ENCODE results near the gene ODAPH.

DNA sequence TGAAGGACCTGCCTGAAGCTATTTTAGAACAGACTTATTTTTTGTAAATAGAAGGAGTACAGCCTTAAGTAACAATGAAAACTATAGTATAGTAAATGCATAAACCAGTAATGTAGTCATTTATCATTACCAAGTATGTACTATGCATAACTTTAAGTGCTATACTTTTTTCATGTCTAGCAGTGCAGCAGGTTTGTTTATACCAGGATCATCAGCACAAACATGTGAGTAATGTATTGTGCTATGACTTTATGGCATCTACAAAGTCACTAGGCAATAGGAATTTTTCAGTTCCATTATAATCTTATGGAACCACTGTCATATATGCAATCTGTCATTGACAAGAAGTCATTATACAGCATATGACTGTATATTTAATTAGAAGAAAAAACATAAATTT is 3.4 kb upstream of the ODAPH start:
- TF ChIP-seq, protein P1, sequence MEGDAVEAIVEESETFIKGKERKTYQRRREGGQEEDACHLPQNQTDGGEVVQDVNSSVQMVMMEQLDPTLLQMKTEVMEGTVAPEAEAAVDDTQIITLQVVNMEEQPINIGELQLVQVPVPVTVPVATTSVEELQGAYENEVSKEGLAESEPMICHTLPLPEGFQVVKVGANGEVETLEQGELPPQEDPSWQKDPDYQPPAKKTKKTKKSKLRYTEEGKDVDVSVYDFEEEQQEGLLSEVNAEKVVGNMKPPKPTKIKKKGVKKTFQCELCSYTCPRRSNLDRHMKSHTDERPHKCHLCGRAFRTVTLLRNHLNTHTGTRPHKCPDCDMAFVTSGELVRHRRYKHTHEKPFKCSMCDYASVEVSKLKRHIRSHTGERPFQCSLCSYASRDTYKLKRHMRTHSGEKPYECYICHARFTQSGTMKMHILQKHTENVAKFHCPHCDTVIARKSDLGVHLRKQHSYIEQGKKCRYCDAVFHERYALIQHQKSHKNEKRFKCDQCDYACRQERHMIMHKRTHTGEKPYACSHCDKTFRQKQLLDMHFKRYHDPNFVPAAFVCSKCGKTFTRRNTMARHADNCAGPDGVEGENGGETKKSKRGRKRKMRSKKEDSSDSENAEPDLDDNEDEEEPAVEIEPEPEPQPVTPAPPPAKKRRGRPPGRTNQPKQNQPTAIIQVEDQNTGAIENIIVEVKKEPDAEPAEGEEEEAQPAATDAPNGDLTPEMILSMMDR (IDR thresholded peaks at IDR 0.05) = no peak
- no peak for TF ChIP-seq POLR2A (IDR thresholded peaks at IDR 0.05)
